ENCODE measurements around the gene ARFGAP2.

ARFGAP2 gene

GRCh38 chr11:47176328-47177228 lies at the start of gene ARFGAP2:
Gene ARFGAP2 (minus strand): TSS chr11:47176879. CDS start chr11:47176853, 26 bp downstream.
- Histone ChIP-seq H3K4me3 (peak within 1 kb of the TSS; percentile 96), H3K27ac (peak within 1 kb of the TSS; percentile 92), H3K9ac (ENCODE audit: insufficient read length) (peak within 1 kb of the TSS; percentile 99), H3K36me3 (ENCODE audit: insufficient read depth, low read length) (peaks cover 35% of the 10 kb centered on the region), H3K9me3 (ENCODE audit: low read depth, low read length) (no peaks in the 10 kb centered on the region)
- DNase-seq (ENCODE audit: low read depth, low spot score): peak; percentile 24
- TF ChIP-seq POLR2AphosphoS5 (IDR thresholded peaks at IDR 0.05; ENCODE audit: borderline replicate concordance, low read depth, low read length) (peak; percentile 79), EZH2 (IDR thresholded peaks at IDR 0.05) (no peak), FOXP2 (optimal IDR thresholded peaks at IDR 0.05; ENCODE audit: control extremely low read depth, extremely low read length, insufficient read depth) (peak; percentile 19)

GRCh38 chr11:47225552-47226400 lies 49.1 kb upstream of the ARFGAP2 start:
- Histone ChIP-seq H3K4me3 (no peak overlapping the region), H3K9me3 (ENCODE audit: low read depth, low read length) (no peaks in the 10 kb centered on the region), H3K27ac (no peak overlapping the region), H3K9ac (ENCODE audit: insufficient read length) (no peak overlapping the region), H3K36me3 (ENCODE audit: insufficient read depth, low read length) (peaks cover 11% of the 10 kb centered on the region)
- no peak for TF ChIP-seq POLR2AphosphoS5 (IDR thresholded peaks at IDR 0.05; ENCODE audit: borderline replicate concordance, low read depth, low read length)
- TF ChIP-seq EZH2 (IDR thresholded peaks at IDR 0.05): no peak
- TF ChIP-seq FOXP2 (optimal IDR thresholded peaks at IDR 0.05; ENCODE audit: control extremely low read depth, extremely low read length, insufficient read depth): no peak
- DNase-seq (ENCODE audit: low read depth, low spot score): no peak

- peaks cover 14% of the 10 kb centered on the region for H3K36me3 ChIP-seq (ENCODE audit: insufficient read depth, low read length)
- H3K27ac ChIP-seq: no peak overlapping the region
- no peak overlapping the region for H3K9ac ChIP-seq (ENCODE audit: insufficient read length)
- no peak for TF ChIP-seq POLR2AphosphoS5 (IDR thresholded peaks at IDR 0.05; ENCODE audit: borderline replicate concordance, low read depth, low read length)
- no peak for TF ChIP-seq FOXP2 (optimal IDR thresholded peaks at IDR 0.05; ENCODE audit: control extremely low read depth, extremely low read length, insufficient read depth)
- TF ChIP-seq EZH2 (IDR thresholded peaks at IDR 0.05): no peak
- no peak for DNase-seq (ENCODE audit: low read depth, low spot score)
- H3K4me3 ChIP-seq: no peak overlapping the region
- H3K9me3 ChIP-seq (ENCODE audit: low read depth, low read length): no peaks in the 10 kb centered on the region
These were observed 46.0 kb upstream of the ARFGAP2 start for GRCh38 chr11:47222696-47223095.

- no peaks in the 10 kb centered on the region for H3K9me3 ChIP-seq (ENCODE audit: low read depth, low read length)
- H3K27ac ChIP-seq: peak overlapping the region; percentile 14
- peak overlapping the region; percentile 35 for H3K9ac ChIP-seq (ENCODE audit: insufficient read length)
- TF ChIP-seq POLR2AphosphoS5 (IDR thresholded peaks at IDR 0.05; ENCODE audit: borderline replicate concordance, low read depth, low read length) (no peak), FOXP2 (optimal IDR thresholded peaks at IDR 0.05; ENCODE audit: control extremely low read depth, extremely low read length, insufficient read depth) (no peak), EZH2 (IDR thresholded peaks at IDR 0.05) (no peak)
- H3K4me3 ChIP-seq: no peak overlapping the region
- H3K36me3 ChIP-seq (ENCODE audit: insufficient read depth, low read length): 0 out of 2 replicates have a peak, but pooled peaks cover 3% of the 10 kb centered on the region
- no peak for DNase-seq (ENCODE audit: low read depth, low spot score)
These were observed 43.7 kb upstream of the ARFGAP2 start for GRCh38 chr11:47220401-47220821.

GRCh38 chr11:47216121-47216798 lies 39.6 kb upstream of the ARFGAP2 start:
- peak overlapping the region; percentile 93 for H3K4me3 ChIP-seq
- no peaks in the 10 kb centered on the region for H3K9me3 ChIP-seq (ENCODE audit: low read depth, low read length)
- H3K9ac ChIP-seq (ENCODE audit: insufficient read length): peak overlapping the region; percentile 89
- TF ChIP-seq EZH2 (IDR thresholded peaks at IDR 0.05) (no peak), FOXP2 (optimal IDR thresholded peaks at IDR 0.05; ENCODE audit: control extremely low read depth, extremely low read length, insufficient read depth) (peak; percentile 16), POLR2AphosphoS5 (IDR thresholded peaks at IDR 0.05; ENCODE audit: borderline replicate concordance, low read depth, low read length) (no peak)
- peak overlapping the region; percentile 85; the same call in 1 of the 2 replicates for H3K27ac ChIP-seq
- 0 out of 2 replicates have a peak, but pooled peaks cover 3% of the 10 kb centered on the region for H3K36me3 ChIP-seq (ENCODE audit: insufficient read depth, low read length)
- DNase-seq (ENCODE audit: low read depth, low spot score): no peak

GRCh38 chr11:47215366-47215910 lies 38.8 kb upstream of the ARFGAP2 start:
- Histone ChIP-seq H3K36me3 (ENCODE audit: insufficient read depth, low read length) (0 out of 2 replicates have a peak, but pooled peaks cover under 1% of the 10 kb centered on the region), H3K27ac (peak overlapping the region; percentile 85; the same call in 1 of the 2 replicates), H3K4me3 (peak overlapping the region; percentile 93), H3K9me3 (ENCODE audit: low read depth, low read length) (no peaks in the 10 kb centered on the region), H3K9ac (ENCODE audit: insufficient read length) (peak overlapping the region; percentile 89)
- TF ChIP-seq POLR2AphosphoS5 (IDR thresholded peaks at IDR 0.05; ENCODE audit: borderline replicate concordance, low read depth, low read length): no peak
- no peak for TF ChIP-seq FOXP2 (optimal IDR thresholded peaks at IDR 0.05; ENCODE audit: control extremely low read depth, extremely low read length, insufficient read depth)
- no peak for TF ChIP-seq EZH2 (IDR thresholded peaks at IDR 0.05)
- DNase-seq (ENCODE audit: low read depth, low spot score): no peak

GRCh38 chr11:47213950-47214565 lies 37.4 kb upstream of the ARFGAP2 start:
- DNase-seq (ENCODE audit: low read depth, low spot score): no peak
- Histone ChIP-seq H3K4me3 (peak overlapping the region; percentile 93; the same call in 1 of the 2 replicates), H3K36me3 (ENCODE audit: insufficient read depth, low read length) (no peaks in the 10 kb centered on the region), H3K9me3 (ENCODE audit: low read depth, low read length) (no peaks in the 10 kb centered on the region), H3K9ac (ENCODE audit: insufficient read length) (no peak overlapping the region), H3K27ac (no peak overlapping the region)
- TF ChIP-seq POLR2AphosphoS5 (IDR thresholded peaks at IDR 0.05; ENCODE audit: borderline replicate concordance, low read depth, low read length) (no peak), EZH2 (IDR thresholded peaks at IDR 0.05) (no peak), FOXP2 (optimal IDR thresholded peaks at IDR 0.05; ENCODE audit: control extremely low read depth, extremely low read length, insufficient read depth) (no peak)
